GM19099 (cell line): ENCODE data around the gene PCDHGA12.
"Not testable (repeated sequence)": the region's sequence is repeated elsewhere in the genome, so short reads cannot be mapped to it uniquely, and the experiment has no call there.

Experiments
- POLR2A ChIP-seq: IDR thresholded peaks from 3 replicates; pipeline ENCODE4 v1.6.1; 2011; ENCODE audit warnings: low read depth; ENCODE audit not compliant: insufficient read length; ENCODE audit errors: extremely low read depth

Gene PCDHGA12

GRCh38 chr5:141399555-141400258, 30.6 kb upstream of the PCDHGA12 start:
- TF ChIP-seq POLR2A: no peak

- no peak for TF ChIP-seq POLR2A
These were observed 27.6 kb upstream of the PCDHGA12 start, which contains the start of gene PCDHGA9 for GRCh38 chr5:141402553-141403243. Gene PCDHGA9, plus strand, starts transcription at chr5:141402778. Its CDS starts 175 bp downstream, at chr5:141402953.

- no peak for TF ChIP-seq POLR2A
These were observed 26.9 kb upstream of the PCDHGA12 start for GRCh38 chr5:141403387-141403786.

GRCh38 chr5:141407790-141408505, 22.4 kb upstream of the PCDHGA12 start, which contains the start of gene PCDHGB6:
Gene PCDHGB6, plus strand, starts transcription at chr5:141408021. Its CDS starts 182 bp downstream, at chr5:141408203.
- not testable (repeated sequence) for TF ChIP-seq POLR2A

DNA sequence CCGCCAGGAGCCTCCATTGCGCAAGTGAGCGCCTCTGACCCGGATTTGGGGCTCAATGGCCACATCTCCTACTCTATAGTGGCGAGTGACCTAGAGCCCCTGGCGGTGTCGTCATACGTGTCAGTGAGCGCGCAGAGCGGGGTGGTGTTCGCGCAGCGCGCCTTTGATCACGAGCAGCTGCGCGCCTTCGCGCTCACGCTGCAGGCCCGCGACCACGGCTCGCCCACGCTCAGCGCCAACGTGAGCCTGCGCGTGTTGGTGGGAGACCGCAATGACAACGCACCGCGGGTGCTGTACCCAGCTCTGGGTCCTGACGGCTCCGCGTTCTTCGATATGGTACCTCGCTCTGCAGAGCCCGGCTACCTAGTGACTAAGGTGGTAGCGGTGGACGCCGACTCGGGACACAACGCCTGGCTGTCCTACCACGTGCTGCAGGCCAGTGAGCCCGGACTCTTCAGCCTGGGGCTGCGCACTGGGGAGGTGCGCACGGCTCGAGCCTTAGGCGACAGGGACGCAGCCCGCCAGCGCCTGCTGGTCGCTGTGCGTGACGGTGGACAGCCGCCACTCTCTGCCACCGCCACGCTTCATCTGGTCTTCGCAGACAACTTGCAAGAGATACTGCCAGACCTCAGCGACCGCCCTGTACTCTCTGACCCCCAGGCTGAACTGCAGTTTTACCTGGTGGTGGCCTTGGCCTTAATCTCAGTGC, 20.6 kb upstream of the PCDHGA12 start:
- no peak for TF ChIP-seq POLR2A

DNA sequence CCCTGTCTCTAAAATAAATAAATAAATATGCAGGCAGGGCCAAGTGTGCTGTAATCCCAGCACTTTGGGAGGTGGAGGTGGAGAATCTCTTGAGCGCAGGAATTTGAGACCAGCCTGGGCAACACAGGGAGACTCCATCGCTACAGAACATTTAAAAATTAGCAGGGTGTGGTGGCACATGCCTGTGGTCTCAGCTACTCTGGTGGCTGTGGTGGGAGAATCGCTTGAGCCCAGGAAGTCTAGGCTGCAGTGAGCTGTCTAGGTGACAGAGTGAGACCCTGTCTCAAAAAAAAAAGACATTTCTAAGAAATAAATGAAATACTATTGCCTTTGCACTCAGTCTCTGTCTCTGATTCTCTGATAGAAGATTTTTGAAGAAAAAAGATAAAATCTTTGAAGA, 18.7 kb upstream of the PCDHGA12 start:
- TF ChIP-seq POLR2A: no peak

DNA sequence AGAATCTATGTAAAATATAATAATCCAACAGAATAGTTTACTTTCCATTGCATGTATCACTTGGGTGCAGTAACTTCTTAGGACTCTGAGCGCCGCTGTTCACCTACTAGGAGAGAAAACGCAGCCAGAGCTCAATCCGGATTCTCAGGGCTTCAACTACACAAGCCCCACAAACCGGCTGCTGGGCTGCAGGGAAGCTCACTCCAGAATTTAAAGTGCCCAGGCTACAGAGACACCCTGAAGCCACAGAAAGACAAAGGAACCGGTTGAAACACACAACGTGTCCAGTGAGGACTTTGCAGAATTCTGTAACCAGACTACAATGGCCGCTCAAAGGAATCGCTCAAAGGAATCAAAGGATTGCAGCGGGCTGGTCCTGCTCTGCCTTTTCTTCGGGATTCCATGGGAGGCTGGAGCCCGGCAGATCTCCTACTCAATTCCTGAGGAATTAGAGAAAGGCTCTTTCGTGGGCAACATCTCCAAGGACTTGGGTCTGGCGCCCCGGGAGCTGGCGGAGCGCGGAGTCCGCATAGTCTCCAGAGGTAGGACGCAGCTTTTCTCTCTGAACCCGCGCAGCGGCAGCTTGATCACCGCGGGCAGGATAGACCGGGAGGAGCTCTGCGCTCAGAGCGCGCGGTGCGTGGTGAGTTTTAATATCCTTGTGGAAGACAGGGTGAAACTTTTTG, 17.3 kb upstream of the PCDHGA12 start, which contains the start of gene PCDHGA10:
Gene PCDHGA10 (plus strand): TSS at position 134 of the 686 bp plus-strand sequence. CDS start 189 bp downstream, at position 323.
- no peak for TF ChIP-seq POLR2A

DNA sequence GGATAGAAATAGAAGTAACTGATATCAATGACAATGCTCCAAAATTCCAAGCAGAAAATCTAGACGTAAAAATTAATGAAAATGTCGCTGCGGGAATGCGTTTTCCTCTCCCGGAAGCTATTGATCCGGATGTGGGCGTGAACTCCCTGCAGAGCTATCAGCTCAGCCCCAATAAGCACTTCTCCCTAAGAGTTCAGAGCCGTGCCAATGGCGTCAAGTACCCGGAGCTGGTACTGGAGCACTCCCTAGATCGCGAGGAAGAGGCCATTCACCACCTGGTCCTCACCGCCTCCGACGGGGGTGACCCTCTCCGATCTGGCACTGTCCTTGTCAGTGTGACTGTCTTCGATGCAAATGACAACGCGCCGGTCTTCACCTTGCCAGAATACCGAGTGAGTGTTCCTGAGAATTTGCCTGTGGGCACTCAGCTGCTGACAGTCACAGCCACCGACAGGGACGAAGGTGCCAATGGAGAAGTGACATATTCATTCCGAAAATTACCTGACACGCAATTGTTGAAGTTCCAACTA, 16.7 kb upstream of the PCDHGA12 start:
- no peak for TF ChIP-seq POLR2A

GRCh38 chr5:141417494-141418172, 12.7 kb upstream of the PCDHGA12 start, which contains the start of gene PCDHGB7:
Gene PCDHGB7, plus strand, starts transcription at chr5:141417677. Its CDS starts 183 bp downstream, at chr5:141417860.
- not testable (repeated sequence) for TF ChIP-seq POLR2A

DNA sequence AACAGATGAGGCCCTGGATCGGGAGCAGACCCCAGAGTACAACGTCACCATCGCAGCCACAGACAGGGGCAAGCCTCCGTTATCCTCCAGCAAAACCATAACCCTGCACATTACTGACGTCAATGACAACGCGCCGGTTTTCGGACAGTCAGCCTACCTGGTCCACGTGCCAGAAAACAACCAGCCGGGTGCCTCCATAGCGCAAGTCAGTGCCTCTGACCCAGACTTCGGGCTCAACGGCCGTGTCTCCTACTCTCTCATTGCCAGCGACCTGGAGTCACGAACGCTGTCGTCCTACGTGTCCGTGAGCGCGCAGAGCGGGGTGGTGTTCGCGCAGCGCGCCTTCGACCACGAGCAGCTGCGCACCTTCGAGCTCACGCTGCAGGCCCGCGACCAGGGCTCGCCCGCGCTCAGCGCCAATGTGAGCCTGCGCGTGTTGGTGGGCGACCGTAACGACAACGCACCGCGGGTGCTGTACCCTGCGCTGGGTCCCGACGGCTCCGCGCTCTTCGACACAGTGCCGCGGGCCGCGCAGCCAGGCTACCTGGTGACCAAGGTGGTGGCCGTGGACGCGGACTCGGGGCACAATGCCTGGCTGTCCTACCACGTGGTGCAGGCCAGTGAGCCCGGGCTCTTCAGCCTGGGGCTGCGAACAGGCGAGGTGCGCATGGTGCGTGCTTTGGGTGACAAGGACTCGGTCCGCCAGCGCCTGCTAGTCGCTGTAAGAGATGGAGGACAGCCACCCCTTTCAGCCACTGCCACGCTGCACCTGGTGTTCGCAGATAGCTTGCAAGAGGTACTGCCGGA, 11.0 kb upstream of the PCDHGA12 start:
- no peak for TF ChIP-seq POLR2A

- no peak for TF ChIP-seq POLR2A
These were observed 9.3 kb upstream of the PCDHGA12 start, which contains the start of gene PCDHGA11 for GRCh38 chr5:141420855-141421488. Gene PCDHGA11, plus strand, starts transcription at chr5:141421051. Its CDS starts 177 bp downstream, at chr5:141421228.

GRCh38 chr5:141421489-141421855, 8.8 kb upstream of the PCDHGA12 start:
- no peak for TF ChIP-seq POLR2A
